Transverse colon (tissue), 4 donors: ENCODE measurements around the gene TBC1D17.

Experiments used
- CTCF ChIP-seq, 5 experiments: fragments of 200-600 bp in 3 of 5; fragments of 450-650 bp in 2 of 5; sonication (generic) in 3 of 5; IDR thresholded peaks; 1 replicate in 2 of 5; 2 replicates in 3 of 5; pipeline ENCODE4 v1.5.1; 2016 to 2017; ENCODE audit warnings: antibody characterized with exemption in 5 of 5, inconsistent platforms in 3 of 5, mild to moderate bottlenecking in 2 of 5, moderate library complexity in 1 of 5
- EP300 ChIP-seq: sonication (generic); formaldehyde crosslinking; IDR thresholded peaks from one replicate; pipeline ENCODE4 v1.6.1; 2017; ENCODE audit warnings: antibody characterized with exemption, low read depth
- POLR2A ChIP-seq: fragments of 450-650 bp; IDR thresholded peaks from one replicate; pipeline ENCODE4 v1.6.1; 2016; ENCODE audit warnings: antibody characterized with exemption, mild to moderate bottlenecking, moderate library complexity
- POLR2AphosphoS5 ChIP-seq, 3 donors: sonication (generic); formaldehyde crosslinking; IDR thresholded peaks; one replicate each; pipeline ENCODE4 v1.6.1; 2016; ENCODE audit warnings: antibody characterized with exemption in 3 of 3

- TF ChIP-seq CTCF (IDR thresholded peaks at IDR 0.05) (no peak), EP300 (no peak), POLR2AphosphoS5 (IDR thresholded peaks at IDR 0.05) (no peak), POLR2A (no peak)
Measured at GRCh38 chr19:49895566-49896297, 18.2 kb downstream of the TBC1D17 start.
